Sigmoid colon (tissue), 4 donors: ENCODE data around the gene RNASEH1.

Experiments used
- EP300 ChIP-seq, 4 donors: sonication (generic); formaldehyde crosslinking; IDR thresholded peaks; one replicate each; pipeline ENCODE4 v1.6.1; 2017; ENCODE audit warnings: antibody characterized with exemption in 4 of 4
- TF ChIP-seq, protein P1 (sequence below), 4 experiments: fragments of 450-650 bp in 3 of 4; fragments of 200-600 bp in 1 of 4; IDR thresholded peaks; one replicate each; pipeline ENCODE4 v1.5.1; 2016 to 2019; ENCODE audit warnings: antibody characterized with exemption in 4 of 4, mild to moderate bottlenecking in 3 of 4, moderate library complexity in 2 of 4

DNA sequence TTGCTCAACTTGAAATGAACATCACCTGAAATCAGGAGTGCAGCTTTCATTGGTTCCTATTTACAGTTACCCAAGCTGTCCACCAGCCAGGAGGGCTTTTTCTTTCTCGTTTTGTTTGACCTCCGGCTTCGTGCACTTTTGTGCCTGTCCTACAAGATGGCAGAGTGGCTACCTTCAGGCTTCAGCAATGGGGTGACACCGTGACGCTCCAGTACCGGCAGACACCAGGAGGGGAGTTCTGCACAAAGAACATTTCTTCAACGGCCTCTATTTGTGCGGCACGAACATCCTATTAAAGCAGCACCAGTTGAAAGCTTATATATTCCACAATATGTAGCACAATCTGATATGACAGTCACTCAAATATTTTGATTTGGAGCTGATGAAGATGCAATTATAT, 18.3 kb downstream of the RNASEH1 start:
- TF ChIP-seq, protein P1, sequence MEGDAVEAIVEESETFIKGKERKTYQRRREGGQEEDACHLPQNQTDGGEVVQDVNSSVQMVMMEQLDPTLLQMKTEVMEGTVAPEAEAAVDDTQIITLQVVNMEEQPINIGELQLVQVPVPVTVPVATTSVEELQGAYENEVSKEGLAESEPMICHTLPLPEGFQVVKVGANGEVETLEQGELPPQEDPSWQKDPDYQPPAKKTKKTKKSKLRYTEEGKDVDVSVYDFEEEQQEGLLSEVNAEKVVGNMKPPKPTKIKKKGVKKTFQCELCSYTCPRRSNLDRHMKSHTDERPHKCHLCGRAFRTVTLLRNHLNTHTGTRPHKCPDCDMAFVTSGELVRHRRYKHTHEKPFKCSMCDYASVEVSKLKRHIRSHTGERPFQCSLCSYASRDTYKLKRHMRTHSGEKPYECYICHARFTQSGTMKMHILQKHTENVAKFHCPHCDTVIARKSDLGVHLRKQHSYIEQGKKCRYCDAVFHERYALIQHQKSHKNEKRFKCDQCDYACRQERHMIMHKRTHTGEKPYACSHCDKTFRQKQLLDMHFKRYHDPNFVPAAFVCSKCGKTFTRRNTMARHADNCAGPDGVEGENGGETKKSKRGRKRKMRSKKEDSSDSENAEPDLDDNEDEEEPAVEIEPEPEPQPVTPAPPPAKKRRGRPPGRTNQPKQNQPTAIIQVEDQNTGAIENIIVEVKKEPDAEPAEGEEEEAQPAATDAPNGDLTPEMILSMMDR (IDR thresholded peaks at IDR 0.05): no peak
- no peak for TF ChIP-seq EP300 (IDR thresholded peaks at IDR 0.05)
